Measurements from ENCODE around the gene GASK1A. TPM values are rescaled to one million over a fixed set of nuclear protein-coding genes. Genes with fewer than 3 reads are reported as not detected.

Gene GASK1A
- total RNA-seq, 1 experiment from 2014 or later, result 5.4 TPM

DNA sequence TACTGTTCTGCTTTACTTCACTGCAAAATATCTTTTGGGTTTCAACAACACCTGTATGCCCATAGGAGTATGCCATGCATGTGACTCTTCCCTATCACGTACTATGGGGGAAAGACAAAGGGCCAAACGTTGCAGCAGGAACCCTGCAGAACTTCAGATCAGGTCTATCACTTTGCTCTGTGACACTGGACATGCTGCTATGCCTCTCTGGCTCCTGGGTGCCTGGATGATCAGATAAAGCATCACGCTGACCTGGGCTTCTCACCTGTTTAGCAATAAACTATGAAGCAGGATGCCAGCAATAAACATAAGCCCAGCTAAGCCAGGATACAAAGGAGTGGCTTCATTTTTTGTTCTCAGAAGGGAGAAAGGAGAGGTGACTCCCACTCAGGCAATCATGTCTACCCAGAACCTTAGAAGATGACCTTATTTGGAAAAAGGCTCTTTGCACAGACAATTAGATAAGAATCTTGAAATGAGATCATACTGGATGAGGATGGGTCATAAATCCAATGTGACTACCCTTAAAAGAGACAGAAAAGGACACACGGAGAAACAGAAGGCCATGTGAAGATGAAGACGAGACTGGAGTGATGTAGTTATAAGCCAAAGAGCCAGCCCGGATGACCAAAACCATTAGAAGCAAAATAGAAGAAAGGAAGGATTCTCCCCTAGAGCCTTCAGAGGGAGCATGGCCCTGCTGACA lies 107.5 kb downstream of the GASK1A start:
- Histone ChIP-seq H3K27ac (ENCODE audit: insufficient read length, low read depth, low read length) (no peak overlapping the region), H3K4ac (ENCODE audit: low read depth, low read length) (no peak overlapping the region)

More for the DNA sequence above, 107.5 kb downstream of the GASK1A start:
- TF ChIP-seq, protein P1, sequence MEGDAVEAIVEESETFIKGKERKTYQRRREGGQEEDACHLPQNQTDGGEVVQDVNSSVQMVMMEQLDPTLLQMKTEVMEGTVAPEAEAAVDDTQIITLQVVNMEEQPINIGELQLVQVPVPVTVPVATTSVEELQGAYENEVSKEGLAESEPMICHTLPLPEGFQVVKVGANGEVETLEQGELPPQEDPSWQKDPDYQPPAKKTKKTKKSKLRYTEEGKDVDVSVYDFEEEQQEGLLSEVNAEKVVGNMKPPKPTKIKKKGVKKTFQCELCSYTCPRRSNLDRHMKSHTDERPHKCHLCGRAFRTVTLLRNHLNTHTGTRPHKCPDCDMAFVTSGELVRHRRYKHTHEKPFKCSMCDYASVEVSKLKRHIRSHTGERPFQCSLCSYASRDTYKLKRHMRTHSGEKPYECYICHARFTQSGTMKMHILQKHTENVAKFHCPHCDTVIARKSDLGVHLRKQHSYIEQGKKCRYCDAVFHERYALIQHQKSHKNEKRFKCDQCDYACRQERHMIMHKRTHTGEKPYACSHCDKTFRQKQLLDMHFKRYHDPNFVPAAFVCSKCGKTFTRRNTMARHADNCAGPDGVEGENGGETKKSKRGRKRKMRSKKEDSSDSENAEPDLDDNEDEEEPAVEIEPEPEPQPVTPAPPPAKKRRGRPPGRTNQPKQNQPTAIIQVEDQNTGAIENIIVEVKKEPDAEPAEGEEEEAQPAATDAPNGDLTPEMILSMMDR (conservative IDR thresholded peaks at IDR 0.05), result no peak
- no peak for DNase-seq
- H4K91ac ChIP-seq (ENCODE audit: insufficient read length, low read depth, low read length), result no peak overlapping the region
- peaks cover 21 to 28% of the 10 kb centered on the region in 2 experiments for H3K9me3 Mint-ChIP-seq
- no peaks in the 10 kb centered on the region for H3K27me3 Mint-ChIP-seq (ENCODE audit: low read depth)
- H3K27ac Mint-ChIP-seq, result no peak overlapping the region
- H3K79me1 ChIP-seq (ENCODE audit: insufficient read depth, low read depth, low read length, poor library complexity, severe bottlenecking), result no peaks in the 10 kb centered on the region
- no peak overlapping the region for H3K4me3 Mint-ChIP-seq
- H2BK20ac ChIP-seq (ENCODE audit: low read depth, low read length, poor library complexity, severe bottlenecking), result no peak overlapping the region
- no peak overlapping the region for H3K4me2 ChIP-seq (ENCODE audit: insufficient read depth, insufficient read length, low read length)
- no peak overlapping the region for H2BK120ac ChIP-seq (ENCODE audit: low read depth, low read length, poor library complexity, severe bottlenecking)
- H2BK15ac ChIP-seq (ENCODE audit: low read depth, low read length), result no peak overlapping the region
- no peak overlapping the region for H2AK5ac ChIP-seq (ENCODE audit: insufficient read length, low read length)
- no peak overlapping the region for H3K23ac ChIP-seq (ENCODE audit: insufficient read length, low read depth, low read length)
- no peaks in the 10 kb centered on the region for H3K23me2 ChIP-seq (ENCODE audit: insufficient read length, low read depth, low read length, poor library complexity, severe bottlenecking)
- no peaks in the 10 kb centered on the region for H3K79me2 ChIP-seq (ENCODE audit: insufficient read depth, low read length)
- WGBS (ENCODE audit: extremely low coverage, insufficient read length, low lambda C conversion rate), result no CpG with 5 or more reads among the region's 6 CpGs
- H3K36me3 Mint-ChIP-seq (ENCODE audit: insufficient read depth in 1 of 3, low read depth in 3 of 3), result peaks cover 20 to 32% (median 32%) of the 10 kb centered on the region in 3 experiments
- H3K14ac ChIP-seq (ENCODE audit: insufficient read depth, low read length), result no peak overlapping the region
- H3K4me1 Mint-ChIP-seq, result no peaks in the 10 kb centered on the region
- no peaks in the 10 kb centered on the region for H3K27me3 ChIP-seq (ENCODE audit: insufficient read depth, low read length)
- H3K56ac ChIP-seq (ENCODE audit: insufficient read length, low read depth, low read length), result no peak overlapping the region
- no peaks in the 10 kb centered on the region for H3K4me1 ChIP-seq (ENCODE audit: insufficient read depth, low read length)
- H4K5ac ChIP-seq (ENCODE audit: insufficient read length, low read depth, low read length), result no peak overlapping the region
- H3K9me3 ChIP-seq (ENCODE audit: control insufficient read depth, low read depth, low read length), result peaks cover 13% of the 10 kb centered on the region
- H3K18ac ChIP-seq (ENCODE audit: insufficient read length, low read depth, low read length), result no peak overlapping the region
- H3T11ph ChIP-seq (ENCODE audit: low read length), result no peak overlapping the region
- H3K9ac ChIP-seq (ENCODE audit: extremely low read depth, insufficient read length, low read length), result no peak overlapping the region
- H4K8ac ChIP-seq (replicated peaks; ENCODE audit: insufficient read length, low read depth, low read length), result no peak overlapping the region
- H4K20me1 ChIP-seq (ENCODE audit: control insufficient read depth, insufficient read depth, insufficient read length), result no peaks in the 10 kb centered on the region
- no peak overlapping the region for H2AFZ ChIP-seq (ENCODE audit: low read length)
- H2BK12ac ChIP-seq (ENCODE audit: insufficient read length, low read depth, low read length), result no peak overlapping the region
- H2BK5ac ChIP-seq (ENCODE audit: insufficient read length, low read length), result no peak overlapping the region

Measured in H9 (cell line).